Left lung (tissue), 10 donors: ENCODE results near the gene GMPPA. TPM values are rescaled to one million over a fixed set of nuclear protein-coding genes. Genes with fewer than 3 reads are reported as not detected.

Source experiments
- ATAC-seq: fragments of 200-7000 bp; cut with Tn5 transposase; one replicate; pipeline ENCODE4 v1.9.1; 2020; ENCODE audit warnings: moderate library complexity
- DNase-seq, 4 donors: peaks; one replicate each; pipeline ENCODE4 v3.0.0-alpha.2; 2013 to 2020
- H3K27ac ChIP-seq, 2 donors: fragments of 200-600 bp; sonication (generic) in 1 of 2; one replicate each; pipeline versions ENCODE4 v1.5.0 to v1.8.0; 2020 to 2021
- H3K27me3 ChIP-seq, 2 donors: fragments of 200-600 bp; sonication (generic) in 1 of 2; one replicate each; pipeline versions ENCODE4 v1.5.0 to v1.8.0; 2020 to 2021
- H3K36me3 ChIP-seq, 2 donors: fragments of 200-600 bp; sonication (generic) in 1 of 2; one replicate each; pipeline versions ENCODE4 v1.5.0 to v1.8.0; 2020 to 2021
- H3K4me1 ChIP-seq, 2 donors: fragments of 200-600 bp; one replicate each; pipeline ENCODE4 v1.8.0; 2021
- H3K4me3 ChIP-seq, 2 donors: fragments of 200-600 bp; sonication (generic) in 1 of 2; one replicate each; pipeline versions ENCODE4 v1.5.0 to v1.8.0; 2020 to 2021; ENCODE audit warnings: mild to moderate bottlenecking in 1 of 2
- H3K9me3 ChIP-seq, 2 donors: fragments of 200-600 bp; sonication (generic) in 1 of 2; one replicate each; pipeline versions ENCODE4 v1.5.0 to v1.8.0; 2020 to 2021
- intact Hi-C, 2 donors: fragments of 100-400 bp; cut with DNase I; formaldehyde crosslinking; loops; one replicate each; pipeline versions ENCODE4 v1.11.2 to v1.14.2; 2022
- polyA plus RNA-seq, 6 donors: library from polyadenylated mRNA; unstranded; fragments of 120-200 nt; gene quantifications; one replicate each; pipeline ENCODE4 v1.2.1, GENCODE V29; 2013; ENCODE audit not compliant: insufficient read length in 6 of 6
- total RNA-seq, 2 donors: library from RNA; stranded (reverse); fragmentation: NEBNext Ultra II Directional; extraction: Animal tissue kit (Norgen Biotek cat#: 25700); gene quantifications; one replicate each; pipeline ENCODE4 v1.2.1, GENCODE V29; 2021
- TF ChIP-seq, protein P1 (sequence below), 2 donors: fragments of 200-600 bp; sonication (generic) in 1 of 2; IDR thresholded peaks; one replicate each; pipeline versions ENCODE4 v1.5.0 to v1.8.0; 2021; ENCODE audit warnings: antibody characterized with exemption in 2 of 2
- donor health status: DM: no; HTN: yes; CAD: no.
- donor health status: DM: no; HTN: no; CAD: no.

GMPPA gene
- total and polyA plus RNA-seq, 8 donors, result 20.6 to 50.1 (median 25.4) TPM

DNA sequence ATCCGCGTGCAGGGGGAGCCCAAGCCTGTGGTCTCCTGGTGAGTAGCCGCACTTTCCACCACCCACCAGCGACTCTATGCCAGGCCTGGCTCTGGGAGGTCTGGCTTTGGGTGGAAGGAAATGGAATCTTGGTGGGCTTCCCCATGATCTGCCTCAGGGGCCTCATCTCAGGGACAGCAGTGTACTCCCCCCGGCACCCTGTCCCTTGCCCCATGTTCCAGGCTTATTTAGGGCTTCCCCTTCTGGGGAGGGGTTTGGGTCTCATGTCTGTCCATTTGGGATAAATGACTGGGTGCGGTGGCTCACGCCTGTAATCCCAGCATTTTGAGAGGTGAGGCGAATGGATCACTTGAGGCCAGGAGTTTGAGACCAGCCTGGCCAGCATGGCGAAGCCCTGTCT, 36.3 kb upstream of the GMPPA start:
- intact Hi-C loops, result no loop called here
- no peak for ATAC-seq
- Histone ChIP-seq H3K4me3 (no peak overlapping the region), H3K36me3 (no peaks in the 10 kb centered on the region), H3K27me3 (peaks cover 0 to 31% of the 10 kb centered on the region in 2 donors), H3K27ac (no peak overlapping the region), H3K9me3 (no peaks in the 10 kb centered on the region), H3K4me1 (no peaks in the 10 kb centered on the region)
- DNase-seq, result peak in 1 of 4 donors; percentile 43
- TF ChIP-seq, protein P1, sequence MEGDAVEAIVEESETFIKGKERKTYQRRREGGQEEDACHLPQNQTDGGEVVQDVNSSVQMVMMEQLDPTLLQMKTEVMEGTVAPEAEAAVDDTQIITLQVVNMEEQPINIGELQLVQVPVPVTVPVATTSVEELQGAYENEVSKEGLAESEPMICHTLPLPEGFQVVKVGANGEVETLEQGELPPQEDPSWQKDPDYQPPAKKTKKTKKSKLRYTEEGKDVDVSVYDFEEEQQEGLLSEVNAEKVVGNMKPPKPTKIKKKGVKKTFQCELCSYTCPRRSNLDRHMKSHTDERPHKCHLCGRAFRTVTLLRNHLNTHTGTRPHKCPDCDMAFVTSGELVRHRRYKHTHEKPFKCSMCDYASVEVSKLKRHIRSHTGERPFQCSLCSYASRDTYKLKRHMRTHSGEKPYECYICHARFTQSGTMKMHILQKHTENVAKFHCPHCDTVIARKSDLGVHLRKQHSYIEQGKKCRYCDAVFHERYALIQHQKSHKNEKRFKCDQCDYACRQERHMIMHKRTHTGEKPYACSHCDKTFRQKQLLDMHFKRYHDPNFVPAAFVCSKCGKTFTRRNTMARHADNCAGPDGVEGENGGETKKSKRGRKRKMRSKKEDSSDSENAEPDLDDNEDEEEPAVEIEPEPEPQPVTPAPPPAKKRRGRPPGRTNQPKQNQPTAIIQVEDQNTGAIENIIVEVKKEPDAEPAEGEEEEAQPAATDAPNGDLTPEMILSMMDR (IDR thresholded peaks at IDR 0.05), result no peak

DNA sequence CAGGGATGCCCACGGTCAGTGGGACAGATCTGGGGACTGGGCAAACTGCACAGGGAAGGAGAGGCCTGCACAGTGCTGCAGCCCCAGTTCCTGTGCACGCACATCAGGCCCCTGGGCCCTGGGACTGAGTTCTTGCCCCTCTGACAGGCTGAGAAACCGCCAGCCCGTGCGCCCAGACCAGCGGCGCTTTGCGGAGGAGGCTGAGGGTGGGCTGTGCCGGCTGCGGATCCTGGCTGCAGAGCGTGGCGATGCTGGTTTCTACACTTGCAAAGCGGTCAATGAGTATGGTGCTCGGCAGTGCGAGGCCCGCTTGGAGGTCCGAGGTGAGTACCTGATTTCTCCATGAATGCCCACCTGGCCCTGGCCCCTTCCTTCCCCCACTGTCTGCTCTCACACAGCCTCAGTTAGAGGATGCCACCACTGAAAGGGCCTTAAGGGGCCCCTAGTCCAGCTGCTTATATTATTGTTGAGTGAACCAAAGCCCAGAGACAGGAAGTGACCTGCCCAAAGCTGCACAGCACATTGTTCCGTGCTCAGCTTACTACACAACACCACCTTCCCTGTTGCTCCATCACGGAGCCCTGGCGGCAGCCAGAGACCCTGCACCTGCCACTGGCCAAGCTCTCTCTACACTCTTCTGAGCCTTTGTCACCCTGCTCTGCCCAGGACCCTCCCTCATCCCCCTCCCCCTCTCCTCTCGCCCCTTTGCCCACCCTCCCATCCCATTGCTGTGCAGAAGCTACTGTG, 34.2 kb upstream of the GMPPA start:
- intact Hi-C loops, result no loop called here
- DNase-seq, result peak in 1 of 4 donors; percentile 76

DNA sequence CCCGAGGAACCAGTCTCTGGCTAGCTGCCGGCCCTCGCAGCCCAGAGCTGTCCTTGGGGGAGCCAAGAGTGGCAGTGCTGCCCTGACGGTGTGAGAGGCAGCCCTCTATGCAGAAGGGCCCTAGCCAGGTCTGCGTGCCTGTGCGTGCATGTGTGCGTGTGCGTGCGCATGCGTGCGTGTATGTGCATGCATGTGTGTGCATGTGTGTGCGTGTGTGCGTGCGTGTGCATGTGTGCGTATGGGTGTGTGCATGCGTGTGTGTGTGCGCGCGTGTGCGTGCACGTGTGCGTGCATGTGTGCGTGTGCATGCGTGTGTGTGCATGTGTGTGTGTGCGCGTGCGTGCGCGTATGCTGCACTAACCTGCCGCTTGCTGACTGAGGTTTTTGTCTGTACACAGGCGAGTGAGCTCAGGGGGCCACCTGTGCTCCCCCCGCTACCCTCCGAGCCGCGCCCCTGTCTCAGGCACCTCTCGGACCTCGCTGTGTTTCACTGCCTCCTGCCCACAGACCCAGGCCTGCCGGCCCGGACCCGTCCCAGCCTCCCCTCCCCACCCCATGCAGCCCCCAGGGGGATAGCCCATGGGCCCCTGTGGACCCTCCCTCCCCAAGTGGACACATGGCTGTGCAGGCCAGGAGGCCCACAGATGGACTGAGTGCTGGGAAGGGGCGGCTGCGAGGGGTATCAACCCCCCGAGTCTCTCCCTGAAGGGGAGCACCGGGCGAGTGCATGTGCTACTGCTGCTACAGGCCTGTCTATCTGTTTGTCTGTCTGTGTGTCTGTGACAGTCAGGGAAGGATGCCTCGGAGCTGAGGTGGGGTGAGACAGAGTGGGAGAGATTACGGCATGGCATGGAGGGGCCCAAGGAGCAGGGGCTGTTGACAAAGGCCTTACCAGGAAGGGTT, 32.8 kb upstream of the GMPPA start:
- Histone ChIP-seq H3K9me3 (no peaks in the 10 kb centered on the region), H3K36me3 (no peaks in the 10 kb centered on the region), H3K4me3 (no peak overlapping the region), H3K27ac (no peak overlapping the region), H3K27me3 (peaks cover 0 to 13% of the 10 kb centered on the region in 2 donors), H3K4me1 (no peaks in the 10 kb centered on the region)
- TF ChIP-seq, protein P1 (IDR thresholded peaks at IDR 0.05), result no peak
- intact Hi-C loops, result no loop called here
- ATAC-seq, result no peak
- DNase-seq, result peak in 1 of 4 donors; percentile 70

More for the DNA sequence above, 34.2 kb upstream of the GMPPA start:
- Histone ChIP-seq H3K9me3 (no peaks in the 10 kb centered on the region), H3K27me3 (peaks cover 0 to 27% of the 10 kb centered on the region in 2 donors), H3K36me3 (no peaks in the 10 kb centered on the region), H3K4me1 (no peaks in the 10 kb centered on the region), H3K4me3 (no peak overlapping the region), H3K27ac (no peak overlapping the region)
- ATAC-seq, result no peak
- TF ChIP-seq, protein P1 (IDR thresholded peaks at IDR 0.05), result no peak

DNA sequence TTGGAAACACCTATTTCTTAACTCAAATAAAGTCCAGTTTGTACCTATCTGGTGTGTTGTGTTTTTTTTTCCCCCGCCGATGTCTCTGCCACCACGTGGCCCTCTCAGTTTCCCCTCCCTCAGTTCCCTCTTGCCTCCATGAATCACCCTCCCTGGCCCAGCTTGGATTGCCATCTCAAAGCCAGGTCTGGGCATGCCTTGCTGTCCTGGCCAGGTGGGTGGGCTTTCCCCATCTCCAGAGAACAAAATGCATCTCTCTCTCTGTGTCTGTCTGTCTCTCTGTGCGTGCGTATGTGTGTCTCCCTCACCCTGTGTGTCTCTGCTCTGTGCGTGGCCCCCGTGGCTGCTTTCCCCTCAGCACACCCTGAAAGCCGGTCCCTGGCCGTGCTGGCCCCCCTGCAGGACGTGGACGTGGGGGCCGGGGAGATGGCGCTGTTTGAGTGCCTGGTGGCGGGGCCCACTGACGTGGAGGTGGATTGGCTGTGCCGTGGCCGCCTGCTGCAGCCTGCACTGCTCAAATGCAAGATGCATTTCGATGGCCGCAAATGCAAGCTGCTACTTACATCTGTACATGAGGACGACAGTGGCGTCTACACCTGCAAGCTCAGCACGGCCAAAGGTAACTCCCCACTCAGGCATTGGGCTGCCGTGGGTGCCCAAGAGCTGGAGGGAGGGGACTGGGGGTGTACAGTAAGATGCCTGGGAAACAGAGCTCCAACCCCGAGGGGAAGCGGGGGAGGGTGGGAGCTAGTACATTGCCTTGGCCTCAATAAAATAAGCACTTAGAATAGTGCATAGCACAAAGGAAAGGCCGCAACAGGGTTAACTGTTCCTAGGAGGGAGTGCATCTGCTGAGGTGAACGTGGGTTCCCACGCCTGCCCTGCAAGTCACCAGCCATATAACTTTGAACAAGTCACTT, 31.6 kb upstream of the GMPPA start:
- H3K27ac ChIP-seq, result no peak overlapping the region
- TF ChIP-seq, protein P1 (IDR thresholded peaks at IDR 0.05), result no peak
- no peak for ATAC-seq
- H3K27me3 ChIP-seq, result peaks cover 0 to 13% of the 10 kb centered on the region in 2 donors
- intact Hi-C loops, result no loop called here
- peak in 1 of 4 donors; percentile 77 for DNase-seq
- no peaks in the 10 kb centered on the region for H3K36me3 ChIP-seq
- no peaks in the 10 kb centered on the region for H3K4me1 ChIP-seq
- no peaks in the 10 kb centered on the region for H3K9me3 ChIP-seq
- no peak overlapping the region for H3K4me3 ChIP-seq
